HepG2 (cell line): ENCODE results near the gene COX4I1. TPM values are rescaled to one million over a fixed set of nuclear protein-coding genes. Genes with fewer than 3 reads are reported as not detected.

Experiments
- ATAC-seq: fragments of 200-7000 bp; cut with Tn5 transposase; 3 replicates; pipeline ENCODE4 v1.9.1; 2020; ENCODE audit warnings: mild to moderate bottlenecking, moderate library complexity
- BruUV-seq: library from RNA; stranded (reverse); fragments of 400-500 nt; replicated peaks from 2 replicates; lab custom pipeline; 2021; lab: Mats Ljungman, UMichigan
- CTCF ChIA-PET: fragments of 300-600 bp; formaldehyde crosslinking; extraction: SDS; loops from one replicate; lab custom pipeline; 2021; ENCODE audit warnings: low total read pairs, inconsistent platforms, low intra/inter-chr PET ratio; lab: Yijun Ruan, JAX
- POLR2A ChIA-PET: fragments of 350-600 bp; sonication (Branson Sonifier 250); formaldehyde crosslinking; loops from one replicate; lab custom pipeline; 2020; ENCODE audit warnings: antibody characterized with exemption, inconsistent platforms; lab: Yijun Ruan, JAX
- DNase-seq: peaks from one replicate; pipeline ENCODE4 v3.0.0-alpha.2; 2015; ENCODE audit warnings: low spot score
- FAIRE-seq: peaks from 3 replicates; lab custom pipeline; 2011; peaks lifted over from hg19 to GRCh38; lab: Jason Lieb, UNC
- H2AFZ ChIP-seq: one replicate; pipeline ENCODE4 v1.6.1; 2011; ENCODE audit warnings: low read length, inconsistent platforms
- H3K27ac ChIP-seq: fragments of 300-600 bp; 3 replicates; pipeline ENCODE4 v1.8.0; 2011; ENCODE audit warnings: mixed run types, mild to moderate bottlenecking, mixed read lengths, low read length, inconsistent platforms; ENCODE audit not compliant: insufficient read depth; ENCODE audit errors: extremely low read length
- H3K27me3 ChIP-seq, 2 experiments: fragments of 200-600 bp in 1 of 2; 2 replicates in 1 of 2; 3 replicates in 1 of 2; pipeline versions ENCODE4 v1.6.0 to v1.8.0; 2011; ENCODE audit warnings: low read length in 2 of 2, mild to moderate bottlenecking in 2 of 2, moderate library complexity in 2 of 2, inconsistent platforms in 1 of 2; ENCODE audit not compliant: insufficient read depth in 2 of 2, control insufficient read depth in 1 of 2
- H3K36me3 ChIP-seq, 2 experiments: fragments of 200-600 bp in 1 of 2; replicated peaks in 1 of 2; 2 replicates in 1 of 2; 3 replicates in 1 of 2; pipeline versions ENCODE4 v1.5.1 to v1.8.0; 2011; ENCODE audit warnings: low read length in 2 of 2, inconsistent platforms in 1 of 2; ENCODE audit not compliant: insufficient read depth in 2 of 2, control insufficient read depth in 1 of 2
- H3K4me1 ChIP-seq: 2 replicates; pipeline ENCODE4 v1.5.1; 2012; ENCODE audit warnings: low read length, inconsistent platforms; ENCODE audit not compliant: insufficient read depth
- H3K4me2 ChIP-seq: 2 replicates; pipeline ENCODE4 v1.6.0; 2011; ENCODE audit warnings: low read depth, low read length, inconsistent platforms
- H3K4me3 ChIP-seq, 3 experiments: fragments of 200-600 bp in 1 of 3; sonication (generic), shearing (Covaris generic) in 1 of 3; replicated peaks in 1 of 3; 2 replicates each; pipeline ENCODE4 v1.5.1; 2011 to 2016; ENCODE audit warnings: low read length in 3 of 3, inconsistent platforms in 2 of 3, low read depth in 2 of 3, mild to moderate bottlenecking in 2 of 3, control low read depth in 1 of 3, mixed read lengths in 1 of 3; ENCODE audit not compliant: insufficient read depth in 1 of 3
- H3K79me2 ChIP-seq: one replicate; pipeline ENCODE4 v1.6.1; 2011; ENCODE audit warnings: low read length, inconsistent platforms; ENCODE audit not compliant: insufficient read depth
- H3K9ac ChIP-seq: 2 replicates; pipeline ENCODE4 v1.6.0; 2011; ENCODE audit warnings: mild to moderate bottlenecking, low read depth, low read length, inconsistent platforms; ENCODE audit not compliant: insufficient read depth
- H3K9me3 ChIP-seq: 2 replicates; pipeline ENCODE4 v1.5.1; 2012; ENCODE audit warnings: mild to moderate bottlenecking, low read length
- H4K20me1 ChIP-seq: 2 replicates; pipeline ENCODE4 v1.6.0; 2011; ENCODE audit warnings: inconsistent platforms, mild to moderate bottlenecking, low read length, moderate library complexity; ENCODE audit not compliant: insufficient read depth
- ZBTB7B ChIP-seq: sonication (generic); formaldehyde crosslinking; IDR thresholded peaks from 2 replicates; pipeline ENCODE4 v1.4.0; 2020; ENCODE audit warnings: missing genetic modification reagents
- ZNF629 ChIP-seq: sonication (generic); formaldehyde crosslinking; conservative IDR thresholded peaks from 2 replicates; pipeline ENCODE4 v1.5.0; 2020; ENCODE audit warnings: missing genetic modification reagents
- WGBS: methylation state at CpG from one replicate; pipeline ENCODE4 v1.1.6; 2017; ENCODE audit warnings: low lambda C conversion rate; 5-methylcytosine and 5-hydroxymethylcytosine counted together
- in situ Hi-C: cut with HindIII; loops from 2 replicates; pipeline ENCODE4 v1.10.0; 2017; ENCODE audit warnings: low pct_unique_long_range_greater_than_20kb; ENCODE audit not compliant: extremely low pct_ligation_motif_present
- intact Hi-C: fragments of 100-400 bp; cut with micrococcal nuclease; formaldehyde crosslinking; loops from one replicate; pipeline ENCODE4 v1.10.0; 2022; ENCODE audit not compliant: unreplicated experiment
- polyA plus RNA-seq, 8 experiments: library from polyadenylated mRNA; depleted of rRNA in 3 of 8; stranded (reverse) in 7 of 8; unstranded in 1 of 8; fragments of >200 nt; fragmentation: Illumina TruSeq in 4 of 8; extraction: Trizol in 4 of 8; gene quantifications; 2 replicates each; pipeline versions ENCODE4 v1.2.1 to v1.2.3, GENCODE V29; 2011 to 2016; ENCODE audit warnings: low read depth in 4 of 8, missing spikeins in 1 of 8, mixed read lengths in 1 of 8; ENCODE audit not compliant: insufficient read depth in 1 of 8
- total RNA-seq, 5 experiments: library from RNA; depleted of rRNA; stranded (reverse); fragments of >200 nt; fragmentation: Illumina TruSeq; extraction: Trizol; gene quantifications; 2 replicates each; pipeline ENCODE4 v1.2.3, GENCODE V29; 2016; ENCODE audit warnings: low read depth in 1 of 5
- TF ChIP-seq, protein P1 (sequence below): fragments of 450-650 bp; IDR thresholded peaks from 2 replicates; pipeline ENCODE4 v1.6.1; 2017; ENCODE audit warnings: mild to moderate bottlenecking

COX4I1 gene
- total and polyA plus RNA-seq, 2 of the 13 experiments (the other 11 are each of a cell fraction or from before 2014, with no cell fraction given), result 658 to 902 TPM

DNA sequence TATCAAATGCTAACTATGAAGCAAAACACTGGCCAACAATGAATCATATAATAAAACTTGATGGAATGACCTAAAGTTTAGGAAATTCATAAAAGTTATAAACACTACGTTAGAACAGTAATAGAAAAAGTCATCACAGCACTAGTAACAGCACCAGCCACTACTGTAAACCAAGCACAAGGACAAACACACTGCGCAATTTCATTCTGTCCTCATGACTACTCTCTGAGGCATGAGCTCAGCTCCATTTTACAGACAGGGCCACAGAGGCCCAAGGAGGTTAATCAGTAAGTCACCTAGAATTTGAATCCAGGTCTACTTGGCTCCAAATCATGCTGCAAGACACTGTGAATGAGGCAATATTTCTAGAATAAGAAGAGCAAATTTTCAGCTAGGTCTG, 13.6 kb upstream of the COX4I1 start:
- no peak overlapping the region for H2AFZ ChIP-seq
- H3K9me3 ChIP-seq, result no peaks in the 10 kb centered on the region
- no peak overlapping the region for H3K4me3 ChIP-seq
- TF ChIP-seq, protein P1, sequence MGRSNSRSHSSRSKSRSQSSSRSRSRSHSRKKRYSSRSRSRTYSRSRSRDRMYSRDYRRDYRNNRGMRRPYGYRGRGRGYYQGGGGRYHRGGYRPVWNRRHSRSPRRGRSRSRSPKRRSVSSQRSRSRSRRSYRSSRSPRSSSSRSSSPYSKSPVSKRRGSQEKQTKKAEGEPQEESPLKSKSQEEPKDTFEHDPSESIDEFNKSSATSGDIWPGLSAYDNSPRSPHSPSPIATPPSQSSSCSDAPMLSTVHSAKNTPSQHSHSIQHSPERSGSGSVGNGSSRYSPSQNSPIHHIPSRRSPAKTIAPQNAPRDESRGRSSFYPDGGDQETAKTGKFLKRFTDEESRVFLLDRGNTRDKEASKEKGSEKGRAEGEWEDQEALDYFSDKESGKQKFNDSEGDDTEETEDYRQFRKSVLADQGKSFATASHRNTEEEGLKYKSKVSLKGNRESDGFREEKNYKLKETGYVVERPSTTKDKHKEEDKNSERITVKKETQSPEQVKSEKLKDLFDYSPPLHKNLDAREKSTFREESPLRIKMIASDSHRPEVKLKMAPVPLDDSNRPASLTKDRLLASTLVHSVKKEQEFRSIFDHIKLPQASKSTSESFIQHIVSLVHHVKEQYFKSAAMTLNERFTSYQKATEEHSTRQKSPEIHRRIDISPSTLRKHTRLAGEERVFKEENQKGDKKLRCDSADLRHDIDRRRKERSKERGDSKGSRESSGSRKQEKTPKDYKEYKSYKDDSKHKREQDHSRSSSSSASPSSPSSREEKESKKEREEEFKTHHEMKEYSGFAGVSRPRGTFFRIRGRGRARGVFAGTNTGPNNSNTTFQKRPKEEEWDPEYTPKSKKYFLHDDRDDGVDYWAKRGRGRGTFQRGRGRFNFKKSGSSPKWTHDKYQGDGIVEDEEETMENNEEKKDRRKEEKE, result no peak
- TF ChIP-seq ZNF629 (CRISPR knock-in tag), result peak; percentile 72
- peaks cover 25% of the 10 kb centered on the region for H4K20me1 ChIP-seq
- DNase-seq, result no peak
- H3K27ac ChIP-seq, result no peak overlapping the region
- ChIA-PET POLR2A (no interaction called here), CTCF (no interaction called here)
- peaks cover 22% of the 10 kb centered on the region for H3K79me2 ChIP-seq
- in situ Hi-C loops (no loop called here), intact Hi-C loops (no loop called here)
- no peak overlapping the region for H3K4me2 ChIP-seq
- no peak for FAIRE-seq
- 99% methylated on average over 2 of the region's 2 CpGs for WGBS
- no peaks in the 10 kb centered on the region for H3K27me3 ChIP-seq
- H3K36me3 ChIP-seq, result peaks cover 34 to 70% of the 10 kb centered on the region in 2 experiments
- H3K4me1 ChIP-seq, result peaks cover 32% of the 10 kb centered on the region
- no peak overlapping the region for H3K9ac ChIP-seq
- BruUV-seq, result no TSS peak
- no peak for ATAC-seq

DNA sequence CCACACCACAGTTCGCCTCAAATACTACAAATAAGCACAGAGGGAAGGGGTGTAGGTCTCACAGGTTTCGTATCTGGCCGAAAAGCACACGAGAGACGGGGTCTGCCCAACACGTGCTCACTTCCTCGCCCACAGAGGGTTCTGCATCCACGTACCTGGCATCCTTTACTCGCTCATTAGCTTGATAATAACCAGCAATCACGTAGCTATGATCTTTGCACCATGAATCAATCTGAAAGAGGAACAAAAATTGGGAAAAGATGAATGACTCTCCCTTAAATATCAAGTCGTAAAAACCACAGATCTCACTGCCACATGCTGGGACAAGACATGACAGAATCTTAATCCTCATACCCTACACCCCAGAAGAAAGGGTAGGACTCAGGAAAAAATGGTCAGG, 10.7 kb upstream of the COX4I1 start:
- H3K9me3 ChIP-seq, result no peaks in the 10 kb centered on the region
- H3K4me2 ChIP-seq, result no peak overlapping the region
- FAIRE-seq, result no peak
- no peak overlapping the region for H3K9ac ChIP-seq
- DNase-seq, result no peak
- no peaks in the 10 kb centered on the region for H3K27me3 ChIP-seq
- POLR2A ChIA-PET, result interaction anchor here (1.3 kb wide), 1 partner anchor 10 kb away, joined by 3 read pairs; no protein-coding TSS in a partner anchor
- WGBS, result 98% methylated on average over 11 of the region's 11 CpGs
- CTCF ChIA-PET, result no interaction called here
- peaks cover 8% of the 10 kb centered on the region for H3K4me1 ChIP-seq
- intact Hi-C loops (no loop called here), in situ Hi-C loops (no loop called here)
- peaks cover 40 to 73% of the 10 kb centered on the region in 2 experiments for H3K36me3 ChIP-seq
- no peak overlapping the region for H2AFZ ChIP-seq
- no peak for TF ChIP-seq ZBTB7B (CRISPR knock-in tag)
- no peak overlapping the region for H3K27ac ChIP-seq
- H3K79me2 ChIP-seq, result peaks cover 49% of the 10 kb centered on the region
- H3K4me3 ChIP-seq, result no peak overlapping the region
- no TSS peak for BruUV-seq
- no peak for ATAC-seq
- H4K20me1 ChIP-seq, result peaks cover 11% of the 10 kb centered on the region
